MM.1S (cell line): ENCODE data around the gene CFAP58.

ENCODE experiments used
- DNase-seq: peaks from one replicate; pipeline ENCODE4 v3.0.0-alpha.2; 2015
- H2AFZ ChIP-seq: fragments of 300-600 bp; sonication (generic); 2 replicates; pipeline ENCODE4 v1.6.0; 2016; ENCODE audit warnings: antibody characterized with exemption, low read length
- H3F3A ChIP-seq: fragments of 300-600 bp; sonication (generic); 2 replicates; pipeline ENCODE4 v1.6.1; 2016; ENCODE audit warnings: mild to moderate bottlenecking, antibody characterized with exemption, low read length, moderate library complexity, mixed read lengths; ENCODE audit not compliant: insufficient read depth
- H3K27ac ChIP-seq: fragments of 300-600 bp; sonication (generic); 2 replicates; pipeline ENCODE4 v1.5.1; 2016; ENCODE audit warnings: mild to moderate bottlenecking, low read length
- H3K27me3 ChIP-seq: fragments of 300-600 bp; sonication (generic); replicated peaks from 2 replicates; pipeline ENCODE4 v1.6.0; 2016; ENCODE audit warnings: low read length; ENCODE audit not compliant: insufficient read depth
- H3K36me3 ChIP-seq: fragments of 300-600 bp; sonication (generic); replicated peaks from 2 replicates; pipeline ENCODE4 v1.6.1; 2016; ENCODE audit warnings: mild to moderate bottlenecking, low read length, mixed read lengths; ENCODE audit not compliant: insufficient read depth
- H3K4me1 ChIP-seq: fragments of 300-600 bp; sonication (generic); 2 replicates; pipeline ENCODE4 v1.6.1; 2016; ENCODE audit warnings: low read length, mixed read lengths
- H3K4me2 ChIP-seq: fragments of 300-600 bp; sonication (generic); 2 replicates; pipeline ENCODE4 v1.6.0; 2016; ENCODE audit warnings: low read depth, low read length
- H3K4me3 ChIP-seq: fragments of 300-600 bp; sonication (generic); 2 replicates; pipeline ENCODE4 v1.5.1; 2016; ENCODE audit warnings: low read length, mixed read lengths
- H3K79me2 ChIP-seq: fragments of 300-600 bp; sonication (generic); 2 replicates; pipeline ENCODE4 v1.6.1; 2016; ENCODE audit warnings: mixed run types, low read length, mixed read lengths
- H3K9ac ChIP-seq: fragments of 300-600 bp; sonication (generic); 2 replicates; pipeline ENCODE4 v1.6.1; 2016; ENCODE audit warnings: low read length, mixed read lengths
- H3K9me2 ChIP-seq: fragments of 300-600 bp; sonication (generic); replicated peaks from 2 replicates; pipeline ENCODE4 v1.6.1; 2016; ENCODE audit warnings: mild to moderate bottlenecking, low read length, mixed read lengths; ENCODE audit not compliant: insufficient read depth
- H3K9me3 ChIP-seq: fragments of 300-600 bp; sonication (generic); replicated peaks from 2 replicates; pipeline ENCODE4 v1.6.1; 2016; ENCODE audit warnings: mild to moderate bottlenecking, low read length, mixed read lengths; ENCODE audit not compliant: insufficient read depth
- H4K20me1 ChIP-seq: fragments of 300-600 bp; sonication (generic); 2 replicates; pipeline ENCODE4 v1.6.1; 2016; ENCODE audit warnings: mild to moderate bottlenecking, low read length, moderate library complexity, mixed read lengths; ENCODE audit not compliant: insufficient read depth
- EZH2 ChIP-seq: fragments of 300-600 bp; sonication (generic); optimal IDR thresholded peaks from 2 replicates; pipeline ENCODE3; 2017; ENCODE audit warnings: low read depth, mild to moderate bottlenecking, antibody characterized with exemption, low read length, mixed read lengths
- EZH2phosphoT487 ChIP-seq: fragments of 300-600 bp; sonication (generic); IDR thresholded peaks from 2 replicates; pipeline ENCODE4 v1.6.1; 2018; ENCODE audit warnings: antibody characterized with exemption, low read length
- TF ChIP-seq, protein P1 (sequence below): fragments of 300-600 bp; sonication (generic); IDR thresholded peaks from 2 replicates; pipeline ENCODE4 v1.5.1; 2016; ENCODE audit warnings: antibody characterized with exemption, low read length, mixed read lengths

CFAP58 gene

DNA sequence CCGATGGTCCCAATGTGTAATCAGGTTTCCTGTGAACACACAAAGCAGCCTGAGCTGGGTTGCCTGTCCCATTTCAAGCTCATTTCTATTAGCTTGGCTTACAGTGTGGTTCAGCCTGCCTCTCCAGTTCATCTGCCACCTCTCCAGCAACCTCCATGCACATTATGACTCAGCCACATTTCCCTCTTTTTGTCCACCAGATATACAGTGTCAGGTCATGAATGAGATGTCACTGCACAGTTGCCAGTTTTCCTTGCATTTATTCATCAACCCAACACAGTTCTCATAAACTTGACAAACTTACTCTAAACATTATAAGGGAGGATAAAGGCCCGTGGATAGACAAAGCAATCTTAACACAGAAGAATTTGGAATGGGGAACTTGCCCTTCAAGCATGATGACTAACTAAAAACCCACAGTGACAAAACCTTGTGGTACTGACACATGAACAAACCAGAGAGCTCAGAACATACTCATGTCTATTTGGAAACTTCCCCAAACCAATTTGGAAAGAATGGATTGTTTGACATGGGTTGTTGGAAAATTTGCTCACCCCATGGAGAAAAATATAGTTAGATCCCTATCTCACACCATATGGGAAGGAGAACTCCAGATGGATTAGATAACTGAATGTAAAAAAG, 2.5 kb upstream of the CFAP58 start:
- no peaks in the 10 kb centered on the region for H3K27me3 ChIP-seq
- H3K4me2 ChIP-seq = peak overlapping the region; percentile 59; the same call in 1 of the 2 replicates
- H3K9me3 ChIP-seq = no peaks in the 10 kb centered on the region
- H2AFZ ChIP-seq = no peak overlapping the region
- H3K9ac ChIP-seq = no peak overlapping the region
- no peak for TF ChIP-seq EZH2phosphoT487
- TF ChIP-seq, protein P1, sequence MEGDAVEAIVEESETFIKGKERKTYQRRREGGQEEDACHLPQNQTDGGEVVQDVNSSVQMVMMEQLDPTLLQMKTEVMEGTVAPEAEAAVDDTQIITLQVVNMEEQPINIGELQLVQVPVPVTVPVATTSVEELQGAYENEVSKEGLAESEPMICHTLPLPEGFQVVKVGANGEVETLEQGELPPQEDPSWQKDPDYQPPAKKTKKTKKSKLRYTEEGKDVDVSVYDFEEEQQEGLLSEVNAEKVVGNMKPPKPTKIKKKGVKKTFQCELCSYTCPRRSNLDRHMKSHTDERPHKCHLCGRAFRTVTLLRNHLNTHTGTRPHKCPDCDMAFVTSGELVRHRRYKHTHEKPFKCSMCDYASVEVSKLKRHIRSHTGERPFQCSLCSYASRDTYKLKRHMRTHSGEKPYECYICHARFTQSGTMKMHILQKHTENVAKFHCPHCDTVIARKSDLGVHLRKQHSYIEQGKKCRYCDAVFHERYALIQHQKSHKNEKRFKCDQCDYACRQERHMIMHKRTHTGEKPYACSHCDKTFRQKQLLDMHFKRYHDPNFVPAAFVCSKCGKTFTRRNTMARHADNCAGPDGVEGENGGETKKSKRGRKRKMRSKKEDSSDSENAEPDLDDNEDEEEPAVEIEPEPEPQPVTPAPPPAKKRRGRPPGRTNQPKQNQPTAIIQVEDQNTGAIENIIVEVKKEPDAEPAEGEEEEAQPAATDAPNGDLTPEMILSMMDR = no peak
- no peak for TF ChIP-seq EZH2
- no peaks in the 10 kb centered on the region for H4K20me1 ChIP-seq
- H3K9me2 ChIP-seq = no peaks in the 10 kb centered on the region
- no peak for DNase-seq
- peaks cover 23% of the 10 kb centered on the region for H3K4me1 ChIP-seq
- H3K4me3 ChIP-seq = no peak overlapping the region
- H3K79me2 ChIP-seq = no peaks in the 10 kb centered on the region
- no peak overlapping the region for H3K27ac ChIP-seq
- peaks cover 15% of the 10 kb centered on the region for H3F3A ChIP-seq
- H3K36me3 ChIP-seq = no peaks in the 10 kb centered on the region

DNA sequence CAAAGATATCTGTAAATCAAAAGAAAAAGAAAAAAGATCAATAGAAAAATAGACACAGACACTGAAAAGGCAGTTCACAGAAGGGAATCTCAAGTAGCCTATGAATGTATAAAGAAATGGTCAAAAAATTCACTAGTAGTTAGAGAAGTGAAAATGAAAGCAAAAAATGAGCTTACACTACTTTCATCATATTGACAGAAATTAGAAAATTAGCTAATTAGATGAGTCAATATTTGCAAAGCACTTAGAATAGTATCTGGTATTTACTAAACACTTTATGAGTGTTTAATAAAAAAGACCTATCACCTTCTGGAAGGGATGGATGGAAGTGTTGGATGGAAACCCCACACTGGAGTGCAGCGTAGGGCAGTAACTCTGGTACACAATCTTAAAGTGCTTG, 1.7 kb upstream of the CFAP58 start:
- peak overlapping the region; percentile 81 for H3K4me3 ChIP-seq
- H3K27me3 ChIP-seq = no peaks in the 10 kb centered on the region
- H3K4me2 ChIP-seq = peak overlapping the region; percentile 59
- no peaks in the 10 kb centered on the region for H3K36me3 ChIP-seq
- H3K9me3 ChIP-seq = no peaks in the 10 kb centered on the region
- peaks cover 23% of the 10 kb centered on the region for H3K4me1 ChIP-seq
- H3F3A ChIP-seq = peaks cover 15% of the 10 kb centered on the region
- peak; percentile 59 for DNase-seq
- H3K9ac ChIP-seq = peak overlapping the region; percentile 29
- H4K20me1 ChIP-seq = no peaks in the 10 kb centered on the region
- no peaks in the 10 kb centered on the region for H3K9me2 ChIP-seq
- peak overlapping the region; percentile 60; the same call in 1 of the 2 replicates for H3K27ac ChIP-seq
- peak overlapping the region; percentile 36 for H2AFZ ChIP-seq
- H3K79me2 ChIP-seq = no peaks in the 10 kb centered on the region
- TF ChIP-seq EZH2 = no peak
- no peak for TF ChIP-seq EZH2phosphoT487
- TF ChIP-seq, protein P1 = no peak

DNA sequence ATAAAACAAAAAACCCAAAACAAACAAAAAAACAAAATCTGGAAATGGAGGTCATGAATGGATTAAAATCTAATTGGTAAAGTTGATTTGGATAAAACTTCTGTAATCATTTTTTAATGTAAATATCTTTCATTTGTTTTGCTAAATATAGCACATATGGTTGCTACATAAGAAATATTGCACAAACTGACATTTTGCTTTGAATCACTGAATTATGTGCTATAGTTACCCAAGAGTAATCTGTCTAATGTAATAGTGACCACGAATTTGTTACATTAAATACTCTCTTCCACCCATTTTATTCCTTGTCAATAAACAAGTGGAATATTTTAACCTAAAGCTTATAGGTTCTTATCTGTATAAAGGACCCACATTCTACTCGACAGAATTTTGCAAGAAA, 6.2 kb downstream of the CFAP58 start:
- Histone ChIP-seq H3F3A (no peaks in the 10 kb centered on the region), H3K4me1 (no peaks in the 10 kb centered on the region), H3K36me3 (no peaks in the 10 kb centered on the region), H3K79me2 (no peaks in the 10 kb centered on the region), H3K27ac (no peak overlapping the region), H3K9me2 (no peaks in the 10 kb centered on the region), H3K27me3 (no peaks in the 10 kb centered on the region), H3K9me3 (no peaks in the 10 kb centered on the region), H3K4me3 (no peak overlapping the region), H4K20me1 (no peaks in the 10 kb centered on the region), H2AFZ (no peak overlapping the region), H3K4me2 (no peak overlapping the region), H3K9ac (no peak overlapping the region)
- no peak for DNase-seq
- TF ChIP-seq EZH2 (no peak), EZH2phosphoT487 (no peak)
- TF ChIP-seq, protein P1 = no peak
